Spinal cord (tissue), 10 donors: Measurements from ENCODE around the gene GEMIN5. TPM values are rescaled to one million over a fixed set of nuclear protein-coding genes. Genes with fewer than 3 reads are reported as not detected.

Experiments used
- DNase-seq, 6 donors: peaks; one replicate each; pipeline versions ENCODE4 v3.0.0 to v3.0.0-alpha.2; 2013 to 2015; ENCODE audit warnings: low spot score in 6 of 6, low read depth in 4 of 6
- H3K27ac ChIP-seq: one replicate; pipeline ENCODE4 v1.5.1; 2013; ENCODE audit warnings: low read depth, low read length, control low read depth
- H3K27me3 ChIP-seq: one replicate; pipeline ENCODE4 v1.6.1; 2013; ENCODE audit warnings: low read length; ENCODE audit not compliant: control insufficient read depth, insufficient read depth
- H3K36me3 ChIP-seq: one replicate; pipeline ENCODE4 v1.6.1; 2013; ENCODE audit warnings: low read length; ENCODE audit not compliant: control insufficient read depth, insufficient read depth
- H3K4me1 ChIP-seq: one replicate; pipeline ENCODE4 v1.6.1; 2013; ENCODE audit warnings: low read length; ENCODE audit not compliant: control insufficient read depth, insufficient read depth
- H3K4me3 ChIP-seq: one replicate; pipeline ENCODE4 v1.5.1; 2013; ENCODE audit warnings: low read depth, low read length, control low read depth
- H3K9me3 ChIP-seq: one replicate; pipeline ENCODE4 v1.6.1; 2013; ENCODE audit warnings: low read length; ENCODE audit not compliant: control insufficient read depth, insufficient read depth
- WGBS: methylation state at CpG from one replicate; pipeline ENCODE4 v1.1.5; 2013; ENCODE audit warnings: missing lambda C conversion rate; ENCODE audit not compliant: insufficient coverage; 5-methylcytosine and 5-hydroxymethylcytosine counted together
- polyA plus RNA-seq, 2 donors: library from polyadenylated mRNA; unstranded; fragments of 120-200 nt; gene quantifications; one replicate each; pipeline ENCODE4 v1.2.1, GENCODE V29; 2013; ENCODE audit not compliant: insufficient read length in 2 of 2
- total RNA-seq, 2 donors: library from RNA; depleted of rRNA in 1 of 2; stranded (reverse); fragments of 120-200 nt in 1 of 2; fragments of >200 nt in 1 of 2; gene quantifications; one replicate each; pipeline versions ENCODE4 v1.2.3 to v1.2.4, GENCODE V29; 2013 to 2014
- donor health status: healthy.

GEMIN5 gene
- total and polyA plus RNA-seq, 4 donors, result 14.8 to 21.8 (median 18.3) TPM

DNA sequence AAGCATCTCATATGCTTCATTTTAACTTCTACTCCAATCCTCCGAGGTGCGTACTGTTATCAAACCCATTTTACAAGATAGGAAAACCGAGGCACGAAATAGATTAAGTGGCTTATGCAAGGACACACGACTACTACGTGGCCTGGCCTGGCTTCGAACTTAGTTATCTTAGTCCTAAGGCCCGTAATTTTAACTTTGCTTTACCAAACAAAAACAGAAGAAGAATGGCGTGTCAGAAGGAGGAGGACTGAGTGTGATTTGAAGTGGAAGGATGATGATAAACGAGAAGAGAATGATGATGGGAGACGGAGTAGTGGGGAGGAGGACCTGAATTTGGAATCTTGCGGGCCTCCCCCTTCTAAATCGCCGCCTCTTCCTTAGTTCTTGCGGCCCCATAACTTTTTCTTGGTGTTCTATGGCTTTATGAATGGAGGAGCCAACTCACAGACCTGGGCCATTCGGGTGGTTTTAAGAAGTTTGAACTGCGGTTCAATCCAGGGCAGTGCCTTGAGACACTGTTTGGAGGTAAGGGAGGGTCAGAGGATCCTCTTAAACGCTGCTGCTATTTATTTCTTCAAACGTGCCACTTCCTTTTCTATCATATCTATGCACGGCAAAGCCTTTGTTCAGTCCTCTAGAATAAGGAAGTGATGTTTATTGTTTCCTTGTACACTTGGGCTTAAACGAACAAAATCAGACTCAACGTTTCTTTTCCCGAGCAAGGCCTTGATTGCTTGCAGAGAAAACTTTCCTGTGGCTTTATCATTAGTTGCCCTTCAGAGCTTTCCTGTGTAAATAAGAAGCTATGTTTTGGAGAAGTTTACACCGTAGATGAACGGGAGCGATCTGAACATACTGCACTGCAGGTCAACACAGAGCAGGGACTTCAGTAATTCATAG lies 78.8 kb downstream of the GEMIN5 start:
- Histone ChIP-seq H3K27ac (peak overlapping the region; percentile 100), H3K4me1 (peaks cover 18% of the 10 kb centered on the region), H3K4me3 (peak overlapping the region; percentile 84), H3K27me3 (no peaks in the 10 kb centered on the region), H3K9me3 (no peaks in the 10 kb centered on the region), H3K36me3 (peaks cover 10% of the 10 kb centered on the region)
- peak in 2 of 6 donors; percentile 10 to 14 for DNase-seq
- 2% methylated on average over 15 of the region's 26 CpGs for WGBS

DNA sequence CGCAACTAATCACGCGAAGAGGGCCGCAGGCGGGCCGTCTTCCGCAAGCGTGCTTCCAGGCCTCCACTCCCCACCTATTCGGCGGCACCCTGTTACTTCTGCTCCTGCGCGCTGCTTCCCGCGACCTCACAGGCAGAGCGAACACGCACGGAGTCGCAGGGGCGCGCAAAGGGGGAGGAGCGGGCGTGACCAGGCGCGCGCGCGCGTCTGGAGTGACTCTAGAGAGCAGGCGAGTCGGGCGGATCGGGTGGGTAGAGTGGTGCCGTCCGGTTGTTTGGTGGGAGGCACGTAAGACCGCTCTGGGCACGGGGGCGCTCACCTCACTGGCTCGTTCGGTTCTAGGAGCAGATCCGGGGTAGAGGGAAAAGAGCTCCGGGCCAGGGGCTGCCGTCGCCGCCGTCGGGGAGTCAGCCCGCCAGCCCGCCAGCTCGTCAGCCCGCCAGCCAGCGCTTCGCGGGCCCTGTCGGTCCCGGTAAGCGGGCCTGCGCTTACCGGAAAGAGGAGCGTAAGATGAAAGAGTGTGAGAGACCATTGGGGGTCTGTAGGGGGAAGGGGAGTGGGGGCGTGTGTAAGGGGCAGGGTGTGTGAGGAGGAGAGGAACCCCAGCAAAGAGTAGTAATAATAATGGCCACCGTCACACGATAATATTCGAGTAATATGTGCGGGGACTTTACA lies 79.6 kb downstream of the GEMIN5 start, which contains the start of gene CNOT8:
TSS of gene CNOT8 (plus strand) at position 331 of the 675 bp plus-strand sequence. CDS start 4,652 bp downstream, outside the sequence.
- peak; percentile 93 to 99 (median 98) for DNase-seq
- 0% methylated on average over 57 of the region's 65 CpGs for WGBS
- peak within 1 kb of the TSS; percentile 100 for H3K27ac ChIP-seq
- H3K27me3 ChIP-seq, result no peaks in the 10 kb centered on the region
- H3K36me3 ChIP-seq, result peaks cover 6% of the 10 kb centered on the region
- peaks cover 18% of the 10 kb centered on the region for H3K4me1 ChIP-seq
- no peaks in the 10 kb centered on the region for H3K9me3 ChIP-seq
- peak within 1 kb of the TSS; percentile 84 for H3K4me3 ChIP-seq

DNA sequence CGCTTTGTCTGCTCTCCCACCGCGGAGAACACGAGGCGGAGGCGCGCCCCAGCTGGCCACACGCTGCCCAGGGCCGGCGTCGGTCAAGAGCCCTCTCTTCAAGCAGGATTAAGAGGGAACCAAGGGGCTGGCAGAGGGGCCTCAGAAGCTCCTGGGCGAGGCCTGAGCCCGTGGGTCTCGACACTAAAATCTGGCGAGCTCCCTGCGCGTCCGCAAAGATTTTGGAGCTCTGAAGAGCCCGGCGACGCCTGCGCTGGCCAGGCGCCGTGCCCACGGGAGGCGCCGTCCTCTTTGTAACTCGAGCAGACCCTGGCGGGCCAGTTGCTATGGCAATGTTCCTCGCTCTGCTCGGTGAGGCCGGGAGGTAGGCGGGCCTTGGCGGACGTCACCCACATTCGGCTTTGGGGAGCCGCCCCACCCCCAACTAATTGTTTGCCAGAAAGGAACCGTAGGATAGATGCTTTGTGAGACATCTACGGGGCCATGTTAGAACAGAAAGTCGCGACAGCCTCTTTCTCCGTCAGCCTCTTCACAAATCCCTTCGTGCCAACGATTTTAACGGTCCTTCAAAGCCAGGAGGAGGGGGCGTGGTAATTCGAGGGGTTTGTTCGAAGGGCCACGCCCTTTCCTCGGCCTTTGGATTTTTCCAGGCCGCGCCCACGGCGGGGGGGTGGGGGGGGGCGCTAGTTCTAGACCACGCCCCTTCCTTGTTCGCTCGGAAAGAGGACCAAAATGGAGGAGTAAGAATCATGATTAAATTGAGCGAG lies 80.3 kb downstream of the GEMIN5 start:
- no peaks in the 10 kb centered on the region for H3K9me3 ChIP-seq
- WGBS, result under 1% methylated on average over 49 of the region's 59 CpGs
- peak overlapping the region; percentile 84 for H3K4me3 ChIP-seq
- H3K4me1 ChIP-seq, result peaks cover 18% of the 10 kb centered on the region
- H3K36me3 ChIP-seq, result peaks cover 3% of the 10 kb centered on the region
- DNase-seq, result peak; percentile 95 to 99 (median 96)
- peak overlapping the region; percentile 100 for H3K27ac ChIP-seq
- no peaks in the 10 kb centered on the region for H3K27me3 ChIP-seq

DNA sequence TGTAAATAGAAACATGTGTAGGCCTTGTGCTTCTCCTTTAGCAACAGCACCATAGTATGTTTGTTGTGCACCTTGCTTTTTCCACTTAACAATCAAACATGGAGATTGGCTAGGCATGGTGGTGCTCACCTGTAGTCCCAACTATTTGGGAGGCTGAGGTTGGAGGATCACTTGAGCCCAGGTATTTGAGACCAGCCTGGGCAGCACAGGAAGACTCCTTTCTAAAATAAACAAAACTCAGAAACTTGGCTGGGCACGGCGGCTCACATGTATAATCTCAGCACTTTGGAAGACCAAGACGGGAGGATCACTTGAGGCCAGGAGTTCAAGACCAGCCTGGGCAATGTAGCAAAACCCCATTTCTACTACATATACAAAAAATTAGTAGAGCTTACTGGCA lies 86.7 kb downstream of the GEMIN5 start:
- 100% methylated on average over 2 of the region's 3 CpGs for WGBS
- Histone ChIP-seq H3K27me3 (no peaks in the 10 kb centered on the region), H3K27ac (peak overlapping the region; percentile 97), H3K4me1 (peaks cover 11% of the 10 kb centered on the region), H3K4me3 (no peak overlapping the region), H3K36me3 (no peaks in the 10 kb centered on the region), H3K9me3 (no peaks in the 10 kb centered on the region)
- no peak for DNase-seq

DNA sequence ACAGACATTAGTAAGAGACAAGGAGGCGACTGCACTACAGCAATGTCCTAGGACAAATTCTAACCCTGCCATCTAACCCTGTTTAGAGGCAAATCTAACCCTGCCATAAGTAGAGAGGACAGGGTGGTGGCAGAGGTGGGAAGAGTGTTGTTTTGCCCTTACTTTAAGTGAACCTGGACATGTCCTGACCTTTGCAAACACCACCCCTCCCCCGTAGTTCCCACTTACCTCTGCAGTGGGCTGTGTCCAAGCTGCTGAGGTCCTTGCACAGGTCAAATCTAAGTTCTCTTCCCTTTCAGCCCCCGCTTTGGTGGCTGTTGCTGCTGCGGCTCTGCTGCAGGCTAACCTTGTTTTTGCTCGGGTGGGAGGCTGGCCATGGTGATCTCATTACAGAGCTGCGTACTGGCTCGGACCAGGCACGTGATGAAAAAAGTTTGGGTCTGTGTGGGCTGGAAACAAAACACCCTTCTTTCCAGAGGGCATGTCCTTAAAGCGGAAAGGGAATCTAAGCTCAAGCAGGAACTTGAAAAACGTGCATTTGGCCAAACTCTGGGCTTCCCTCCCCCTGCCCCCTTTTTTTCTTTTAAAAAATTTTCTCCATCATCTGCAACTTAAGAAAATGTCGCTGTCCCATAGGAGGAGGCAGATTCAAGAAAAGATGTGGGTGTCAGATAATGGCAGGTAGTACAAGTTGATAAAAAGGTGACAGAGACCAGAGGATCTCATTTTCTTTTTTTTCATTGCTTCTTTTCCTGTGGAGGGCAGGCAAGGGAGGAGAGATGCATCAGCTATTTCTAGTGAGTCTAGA lies 87.6 kb downstream of the GEMIN5 start, which contains the start of gene FAXDC2:
TSS of gene FAXDC2 (minus strand) at position 349 of the 808 bp plus-strand sequence. CDS start 12,425 bp downstream, outside the sequence.
- Histone ChIP-seq H3K4me1 (peaks cover 10% of the 10 kb centered on the region), H3K27ac (peak within 1 kb of the TSS; percentile 97), H3K27me3 (no peaks in the 10 kb centered on the region), H3K4me3 (peak within 1 kb of the TSS; percentile 77), H3K36me3 (no peaks in the 10 kb centered on the region), H3K9me3 (no peaks in the 10 kb centered on the region)
- DNase-seq, result peak in 5 of 6 donors; percentile 15 to 87 (median 46)
- WGBS, result 4% methylated on average over 8 of the region's 11 CpGs

DNA sequence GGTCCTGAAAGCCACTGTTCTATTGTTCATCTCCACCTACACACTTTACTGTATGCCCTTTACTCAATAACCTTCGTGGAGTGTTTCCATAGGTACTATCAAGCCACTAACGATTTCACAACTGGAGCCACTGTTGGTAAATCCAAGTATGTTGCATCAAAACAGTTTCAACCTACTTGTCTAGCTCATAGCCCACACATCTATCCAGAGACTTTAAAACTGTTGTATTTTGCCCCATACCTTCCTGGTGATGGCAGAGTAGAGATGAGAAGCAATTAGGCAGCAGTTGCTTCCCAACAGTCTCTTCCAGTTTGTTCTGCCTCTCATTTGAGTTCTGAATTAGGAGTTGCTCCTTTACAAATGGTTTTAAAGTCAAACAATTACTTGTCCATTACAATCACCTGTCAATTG lies 88.2 kb downstream of the GEMIN5 start:
- Histone ChIP-seq H3K4me3 (peak overlapping the region; percentile 77), H3K4me1 (peaks cover 10% of the 10 kb centered on the region), H3K27ac (peak overlapping the region; percentile 97), H3K27me3 (no peaks in the 10 kb centered on the region), H3K36me3 (no peaks in the 10 kb centered on the region), H3K9me3 (no peaks in the 10 kb centered on the region)
- whole genome bisulfite sequencing, result 60% methylated on average over 2 of the region's 2 CpGs
- peak in 1 of 6 donors; percentile 23 for DNase-seq

DNA sequence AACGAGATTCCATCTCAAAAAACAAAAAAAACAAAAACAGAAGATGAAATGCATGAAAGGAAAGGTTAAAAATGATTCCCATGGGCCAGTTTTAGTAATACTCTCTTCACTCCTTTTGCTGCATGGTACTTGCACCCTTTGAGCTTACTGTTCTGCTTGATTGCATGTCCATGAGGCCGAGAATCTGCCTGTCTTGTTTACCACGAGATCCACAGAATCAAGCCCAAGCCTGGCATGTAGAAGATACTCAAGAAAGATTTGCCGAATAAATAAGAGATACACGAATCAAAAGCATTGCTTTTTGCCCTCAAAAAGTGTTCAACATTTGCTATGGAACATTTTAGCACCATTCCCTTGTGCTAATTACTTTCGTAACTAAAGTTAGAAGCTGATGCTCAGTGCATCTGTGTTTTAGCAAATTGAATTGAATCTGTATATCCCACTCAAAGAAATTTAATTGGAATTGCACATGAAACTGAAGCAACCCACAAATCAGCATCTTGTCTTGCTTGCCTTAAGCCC lies 88.7 kb downstream of the GEMIN5 start:
- Histone ChIP-seq H3K36me3 (no peaks in the 10 kb centered on the region), H3K4me3 (peak overlapping the region; percentile 77), H3K27me3 (no peaks in the 10 kb centered on the region), H3K27ac (peak overlapping the region; percentile 97), H3K4me1 (peaks cover 10% of the 10 kb centered on the region), H3K9me3 (no peaks in the 10 kb centered on the region)
- WGBS, result 73% methylated on average over 3 of the region's 6 CpGs
- DNase-seq, result peak in 1 of 6 donors; percentile 37

DNA sequence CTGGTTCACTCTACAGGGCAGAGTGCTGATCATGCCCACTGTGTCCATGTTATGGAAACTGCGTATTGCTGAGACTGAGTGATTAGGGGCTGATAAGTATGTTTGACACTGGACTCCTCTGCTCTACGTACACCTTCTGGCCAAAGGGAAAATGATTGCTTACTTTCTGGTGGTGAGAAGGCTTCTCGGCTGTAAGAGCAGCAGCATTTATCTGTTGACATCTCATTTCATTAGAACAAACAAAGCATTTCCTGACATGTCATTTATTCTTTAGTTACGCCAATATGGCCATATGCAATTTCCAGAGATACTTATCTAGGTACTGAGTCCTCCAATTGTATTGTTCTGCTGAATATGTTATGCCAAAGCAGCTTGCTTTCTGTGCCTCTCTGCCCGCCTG lies 93.2 kb downstream of the GEMIN5 start:
- Histone ChIP-seq H3K9me3 (no peaks in the 10 kb centered on the region), H3K4me3 (no peak overlapping the region), H3K27me3 (no peaks in the 10 kb centered on the region), H3K36me3 (no peaks in the 10 kb centered on the region), H3K27ac (no peak overlapping the region), H3K4me1 (no peaks in the 10 kb centered on the region)
- no peak for DNase-seq
- WGBS, result 100% methylated on average over 1 of the region's 5 CpGs
